HG03025 (cell line): ENCODE results near the gene TIPIN.
"Not testable (repeated sequence)": the region's sequence is repeated elsewhere in the genome, so short reads cannot be mapped to it uniquely, and the experiment has no call there.

Source experiments
- ATAC-seq: cut with Tn5 transposase; IDR thresholded peaks from one replicate; pipeline ENCODE4 v1.9.1; 2021; ENCODE audit warnings: mild to moderate bottlenecking, moderate library complexity; ENCODE audit not compliant: unreplicated experiment, low FRiP score

Gene TIPIN

GRCh38 chr15:66356359-66357236 lies at the start of gene TIPIN:
Gene TIPIN, minus strand, starts transcription at chr15:66356685. Its CDS starts 3,738 bp downstream, at chr15:66352947.
- peak; percentile 79 for ATAC-seq

- ATAC-seq = no peak
Observed at GRCh38 chr15:66405615-66406014, 49.1 kb upstream of the TIPIN start.

- no peak for ATAC-seq
Observed at GRCh38 chr15:66405007-66405406, 48.5 kb upstream of the TIPIN start.

GRCh38 chr15:66404532-66404931 lies 48.0 kb upstream of the TIPIN start:
- no peak for ATAC-seq

- no peak for ATAC-seq
Observed at GRCh38 chr15:66404122-66404521, 47.6 kb upstream of the TIPIN start.

- ATAC-seq = no peak
Observed at GRCh38 chr15:66403323-66403722, 46.8 kb upstream of the TIPIN start.

GRCh38 chr15:66402761-66403284 lies 46.3 kb upstream of the TIPIN start:
- ATAC-seq = no peak

GRCh38 chr15:66401130-66402021 lies 44.9 kb upstream of the TIPIN start:
- no peak for ATAC-seq

GRCh38 chr15:66400351-66400774 lies 43.9 kb upstream of the TIPIN start:
- no peak for ATAC-seq

- ATAC-seq = no peak
Observed at GRCh38 chr15:66399276-66399675, 42.8 kb upstream of the TIPIN start.

GRCh38 chr15:66394915-66395314 lies 38.4 kb upstream of the TIPIN start:
- no peak for ATAC-seq

GRCh38 chr15:66394472-66394871 lies 38.0 kb upstream of the TIPIN start:
- ATAC-seq = no peak

- not testable (repeated sequence) for ATAC-seq
Observed at GRCh38 chr15:66393037-66393436, 36.6 kb upstream of the TIPIN start.

GRCh38 chr15:66390678-66391077 lies 34.2 kb upstream of the TIPIN start:
- no peak for ATAC-seq

- ATAC-seq = no peak
Observed at GRCh38 chr15:66389859-66390381, 33.4 kb upstream of the TIPIN start.

GRCh38 chr15:66389098-66389858 lies 32.8 kb upstream of the TIPIN start:
- ATAC-seq = no peak

GRCh38 chr15:66388576-66388975 lies 32.1 kb upstream of the TIPIN start:
- ATAC-seq = no peak

- ATAC-seq = no peak
Observed at GRCh38 chr15:66388043-66388363, 31.5 kb upstream of the TIPIN start.

- peak; percentile 24 for ATAC-seq
Observed at GRCh38 chr15:66387163-66388042, 30.9 kb upstream of the TIPIN start.
